ENCODE results near the gene SV2C. TPM values are rescaled to one million over a fixed set of nuclear protein-coding genes. Genes with fewer than 3 reads are reported as not detected.
A peak's percentile ranks its signal among the peaks of the same experiment; 100 is the strongest.

Gene SV2C
- total and polyA plus RNA-seq, 8 donors, result 0.13 to 30.8 (median 1.4) TPM; not detected in 2

GRCh38 chr5:76165029-76165428 lies 81.8 kb downstream of the SV2C start:
- no peak overlapping the region for H3K27ac ChIP-seq
- no peak overlapping the region for H3K4me3 ChIP-seq
- H3K27me3 ChIP-seq, result no peaks in the 10 kb centered on the region
- no peaks in the 10 kb centered on the region for H3K9me3 ChIP-seq
- DNase-seq, result no peak
- intact Hi-C loops (cut with DNase I; ENCODE audit: low total_unique reads), result loop anchor here (10.0 kb wide), 1 partner anchor 90 kb away; no protein-coding TSS in a partner anchor
- no peaks in the 10 kb centered on the region for H3K36me3 ChIP-seq
- no peak for TF ChIP-seq POLR2A (IDR thresholded peaks at IDR 0.05)
- no peak for TF ChIP-seq EP300 (IDR thresholded peaks at IDR 0.05)
- TF ChIP-seq CTCF (IDR thresholded peaks at IDR 0.05), result no peak
- TF ChIP-seq POLR2AphosphoS5 (IDR thresholded peaks at IDR 0.05), result no peak
- H3K4me1 ChIP-seq, result no peaks in the 10 kb centered on the region

GRCh38 chr5:76165711-76166374 lies 82.7 kb downstream of the SV2C start:
- Histone ChIP-seq H3K27me3 (no peaks in the 10 kb centered on the region), H3K27ac (no peak overlapping the region), H3K4me3 (no peak overlapping the region), H3K4me1 (no peaks in the 10 kb centered on the region), H3K36me3 (no peaks in the 10 kb centered on the region), H3K9me3 (no peaks in the 10 kb centered on the region)
- no peak for DNase-seq
- TF ChIP-seq POLR2A (IDR thresholded peaks at IDR 0.05) (no peak), POLR2AphosphoS5 (IDR thresholded peaks at IDR 0.05) (no peak), CTCF (IDR thresholded peaks at IDR 0.05) (no peak), EP300 (IDR thresholded peaks at IDR 0.05) (no peak)
- intact Hi-C loops (cut with DNase I; ENCODE audit: low total_unique reads), result loop anchor here (10.0 kb wide), 1 partner anchor 91 kb away; no protein-coding TSS in a partner anchor
- WGBS, 5 donors, result 55 to 72% (median 69%) methylated on average over 2 of the region's 2 CpGs

GRCh38 chr5:76166886-76167576 lies 83.8 kb downstream of the SV2C start:
- Histone ChIP-seq H3K27ac (no peak overlapping the region), H3K27me3 (no peaks in the 10 kb centered on the region), H3K9me3 (no peaks in the 10 kb centered on the region), H3K36me3 (no peaks in the 10 kb centered on the region), H3K4me1 (no peaks in the 10 kb centered on the region), H3K4me3 (no peak overlapping the region)
- TF ChIP-seq EP300 (IDR thresholded peaks at IDR 0.05), result no peak
- TF ChIP-seq CTCF (IDR thresholded peaks at IDR 0.05), result no peak
- TF ChIP-seq POLR2A (IDR thresholded peaks at IDR 0.05), result no peak
- TF ChIP-seq POLR2AphosphoS5 (IDR thresholded peaks at IDR 0.05), result no peak
- WGBS, 5 donors, result 53 to 64% (median 59%) methylated on average over 3 of the region's 3 CpGs
- DNase-seq, result no peak
- intact Hi-C loops (cut with DNase I; ENCODE audit: low total_unique reads), result loop anchor here (10.0 kb wide), 1 partner anchor 92 kb away; no protein-coding TSS in a partner anchor

- intact Hi-C loops (cut with DNase I; ENCODE audit: low total_unique reads), result loop anchor here (10.0 kb wide), 1 partner anchor 95 kb away; no protein-coding TSS in a partner anchor
- Histone ChIP-seq H3K9me3 (no peaks in the 10 kb centered on the region), H3K36me3 (no peaks in the 10 kb centered on the region), H3K27ac (no peak overlapping the region), H3K27me3 (no peaks in the 10 kb centered on the region), H3K4me1 (no peaks in the 10 kb centered on the region), H3K4me3 (no peak overlapping the region)
- WGBS, 5 donors, result 75 to 84% (median 78%) methylated on average over 6 of the region's 6 CpGs
- DNase-seq, result peak in 1 of 2 donors; percentile 30
- TF ChIP-seq EP300 (IDR thresholded peaks at IDR 0.05) (no peak), POLR2AphosphoS5 (IDR thresholded peaks at IDR 0.05) (no peak), CTCF (IDR thresholded peaks at IDR 0.05) (no peak), POLR2A (IDR thresholded peaks at IDR 0.05) (no peak)
Measured at GRCh38 chr5:76169146-76169905, 86.1 kb downstream of the SV2C start.
